IMR-90 (cell line): ENCODE data around the gene PDHB. TPM values are rescaled to one million over a fixed set of nuclear protein-coding genes. Genes with fewer than 3 reads are reported as not detected.

Experiments
- ATAC-seq: fragments of 200-7000 bp; cut with Tn5 transposase; 2 replicates; pipeline ENCODE4 v1.9.1; 2020; ENCODE audit warnings: low read depth, mild to moderate bottlenecking, moderate library complexity
- BruUV-seq: library from RNA; stranded (reverse); fragments of 400-500 nt; replicated peaks from 2 replicates; lab custom pipeline; 2021; lab: Mats Ljungman, UMichigan
- CTCF ChIA-PET: fragments of 300-600 bp; formaldehyde crosslinking; extraction: SDS; loops from one replicate; lab custom pipeline; 2021; ENCODE audit warnings: antibody characterized with exemption; lab: Yijun Ruan, JAX
- POLR2A ChIA-PET: fragments of 300-600 bp; sonication (Branson Sonifier 250); formaldehyde crosslinking; loops from one replicate; lab custom pipeline; 2022; ENCODE audit warnings: antibody characterized with exemption; ENCODE audit not compliant: unreplicated experiment; lab: Charles Lee
- DNase-seq: peaks from one replicate; pipeline ENCODE4 v3.0.0; 2013
- H2AFZ ChIP-seq: replicated peaks from 2 replicates; pipeline ENCODE3; 2013; ENCODE audit warnings: low read length, mild to moderate bottlenecking; ENCODE audit not compliant: poor library complexity
- H2AK5ac ChIP-seq: 2 replicates; pipeline ENCODE4 v1.6.1; 2013; ENCODE audit warnings: low read depth, low read length, inconsistent platforms
- H2AK9ac ChIP-seq: replicated peaks from 2 replicates; pipeline ENCODE3; 2013; ENCODE audit warnings: mild to moderate bottlenecking, low read depth, low read length, moderate library complexity; ENCODE audit not compliant: poor library complexity
- H2BK120ac ChIP-seq: 2 replicates; pipeline ENCODE4 v1.6.1; 2013; ENCODE audit warnings: low read depth, low read length, inconsistent platforms
- H2BK15ac ChIP-seq: 3 replicates; pipeline ENCODE4 v1.6.1; 2013; ENCODE audit warnings: low read depth, low read length, inconsistent platforms
- H2BK20ac ChIP-seq: 2 replicates; pipeline ENCODE4 v1.6.1; 2013; ENCODE audit warnings: low read depth, mild to moderate bottlenecking, inconsistent platforms, low read length, moderate library complexity
- H2BK5ac ChIP-seq: 2 replicates; pipeline ENCODE4 v1.6.1; 2013; ENCODE audit warnings: mild to moderate bottlenecking, low read depth, low read length, inconsistent platforms; ENCODE audit not compliant: poor library complexity, severe bottlenecking
- H3K14ac ChIP-seq: replicated peaks from 2 replicates; pipeline ENCODE4 v1.6.1; 2013; ENCODE audit warnings: low read depth, low read length, inconsistent platforms
- H3K18ac ChIP-seq: 2 replicates; pipeline ENCODE4 v1.6.1; 2013; ENCODE audit warnings: low read depth, low read length, control low read depth
- H3K23ac ChIP-seq: 2 replicates; pipeline ENCODE4 v1.6.1; 2013; ENCODE audit warnings: low read depth, low read length, inconsistent platforms
- H3K27ac ChIP-seq: 2 replicates; pipeline ENCODE4 v1.5.1; 2013; ENCODE audit warnings: mild to moderate bottlenecking, control low read depth, low read length; ENCODE audit not compliant: insufficient read depth
- H3K27me3 ChIP-seq: 2 replicates; pipeline ENCODE4 v1.6.1; 2013; ENCODE audit warnings: low read length; ENCODE audit not compliant: control insufficient read depth, insufficient read depth
- H3K36me3 ChIP-seq: 2 replicates; pipeline ENCODE4 v1.6.1; 2013; ENCODE audit warnings: low read length, mixed read lengths; ENCODE audit not compliant: control insufficient read depth, insufficient read depth
- H3K4ac ChIP-seq: 2 replicates; pipeline ENCODE4 v1.6.1; 2013; ENCODE audit warnings: low read depth, low read length, inconsistent platforms
- H3K4me1 ChIP-seq: 2 replicates; pipeline ENCODE4 v1.6.1; 2013; ENCODE audit warnings: low read length, mixed read lengths; ENCODE audit not compliant: control insufficient read depth, insufficient read depth
- H3K4me2 ChIP-seq: 2 replicates; pipeline ENCODE4 v1.6.1; 2013; ENCODE audit warnings: low read depth, mild to moderate bottlenecking, control low read depth, low read length, moderate library complexity
- H3K4me3 ChIP-seq: 2 replicates; pipeline ENCODE4 v1.5.1; 2013; ENCODE audit warnings: low read depth, mild to moderate bottlenecking, control low read depth, low read length, moderate library complexity; ENCODE audit not compliant: insufficient read depth
- H3K56ac ChIP-seq: 2 replicates; pipeline ENCODE4 v1.6.1; 2013; ENCODE audit warnings: low read length, inconsistent platforms; ENCODE audit not compliant: insufficient read depth; ENCODE audit errors: extremely low read depth
- H3K79me1 ChIP-seq, 2 experiments: 2 replicates each; pipeline ENCODE4 v1.6.1; 2013; ENCODE audit warnings: low read length in 2 of 2, inconsistent platforms in 1 of 2, low read depth in 1 of 2
- H3K9ac ChIP-seq: 2 replicates; pipeline ENCODE4 v1.6.1; 2013; ENCODE audit warnings: low read depth, low read length, control low read depth
- H3K9me1 ChIP-seq: 2 replicates; pipeline ENCODE4 v1.6.1; 2013; ENCODE audit warnings: low read length, inconsistent platforms; ENCODE audit not compliant: insufficient read depth
- H3K9me3 ChIP-seq: 2 replicates; pipeline ENCODE4 v1.6.1; 2013; ENCODE audit warnings: low read length; ENCODE audit not compliant: control insufficient read depth, insufficient read depth
- H4K20me1 ChIP-seq: 2 replicates; pipeline ENCODE4 v1.6.1; 2013; ENCODE audit warnings: low read length, inconsistent platforms; ENCODE audit not compliant: insufficient read depth
- H4K5ac ChIP-seq: 2 replicates; pipeline ENCODE4 v1.6.1; 2013; ENCODE audit warnings: mild to moderate bottlenecking, low read depth, low read length, control low read depth
- H4K8ac ChIP-seq, 2 experiments: 2 replicates each; pipeline ENCODE4 v1.6.1; 2013; ENCODE audit warnings: low read depth in 2 of 2, low read length in 2 of 2, control low read depth in 1 of 2, inconsistent platforms in 1 of 2
- H4K91ac ChIP-seq: 2 replicates; pipeline ENCODE4 v1.6.1; 2013; ENCODE audit warnings: low read depth, low read length, inconsistent platforms; ENCODE audit not compliant: insufficient read depth
- BHLHE40 ChIP-seq: fragments of 150-350 bp; IDR thresholded peaks from 2 replicates; pipeline ENCODE4 v1.6.1; 2016; ENCODE audit warnings: mild to moderate bottlenecking, low read depth, low read length
- CEBPB ChIP-seq: IDR thresholded peaks from 2 replicates; pipeline ENCODE4 v1.6.1; 2012; ENCODE audit warnings: low read depth, low read length, improper control_type of control experiment
- CHD1 ChIP-seq: IDR thresholded peaks from 2 replicates; pipeline ENCODE4 v1.6.1; 2012; ENCODE audit warnings: low read depth, low read length, improper control_type of control experiment
- MAFK ChIP-seq: IDR thresholded peaks from 2 replicates; pipeline ENCODE4 v1.6.1; 2012; ENCODE audit warnings: low read depth, low read length, improper control_type of control experiment
- MAZ ChIP-seq: IDR thresholded peaks from 2 replicates; pipeline ENCODE4 v1.6.1; 2012; ENCODE audit warnings: low read depth, mild to moderate bottlenecking, low read length, improper control_type of control experiment, moderate library complexity, borderline replicate concordance
- MXI1 ChIP-seq: IDR thresholded peaks from 2 replicates; pipeline ENCODE4 v1.6.1; 2012; ENCODE audit warnings: low read depth, mild to moderate bottlenecking, low read length, moderate library complexity, borderline replicate concordance
- POLR2A ChIP-seq: IDR thresholded peaks from 2 replicates; pipeline ENCODE4 v1.6.1; 2012; ENCODE audit warnings: mild to moderate bottlenecking, low read depth, low read length
- RCOR1 ChIP-seq: IDR thresholded peaks from 2 replicates; pipeline ENCODE4 v1.6.1; 2012; ENCODE audit warnings: mild to moderate bottlenecking, low read length, improper control_type of control experiment; ENCODE audit not compliant: insufficient replicate concordance
- RFX5 ChIP-seq: IDR thresholded peaks from 2 replicates; pipeline ENCODE4 v1.8.0; 2012; ENCODE audit warnings: low read depth, mild to moderate bottlenecking, low read length, moderate library complexity
- SMC3 ChIP-seq: fragments of 150-350 bp; IDR thresholded peaks from 2 replicates; pipeline ENCODE4 v1.6.1; 2016; ENCODE audit warnings: low read depth, mild to moderate bottlenecking, antibody characterized with exemption, low read length, moderate library complexity
- USF2 ChIP-seq: fragments of 150-350 bp; IDR thresholded peaks from 2 replicates; pipeline ENCODE4 v1.6.1; 2017; ENCODE audit warnings: mild to moderate bottlenecking, antibody characterized with exemption, low read length, low read depth
- dilution Hi-C: fragments of 300-500 bp; cut with HindIII; formaldehyde crosslinking; loops from one replicate; pipeline ENCODE4 v1.14.3; 2018; ENCODE audit warnings: low sequenced_read_pairs; ENCODE audit not compliant: unreplicated experiment
- in situ Hi-C: fragments of 300-500 bp; cut with MboI; formaldehyde crosslinking; loops from 3 replicates; pipeline ENCODE4 v1.14.3; 2019; ENCODE audit warnings: low sequenced_read_pairs, inconsistent platforms, mixed read lengths
- intact Hi-C: fragments of 100-400 bp; cut with micrococcal nuclease; formaldehyde crosslinking; loops from 2 replicates; pipeline ENCODE4 v1.10.0; 2022
- polyA plus RNA-seq, 3 experiments: library from polyadenylated mRNA; depleted of rRNA; stranded (reverse); fragments of >200 nt; gene quantifications; 2 replicates each; pipeline ENCODE4 v1.2.3, GENCODE V29; 2012; ENCODE audit warnings: low replicate concordance in 1 of 3
- total RNA-seq: library from RNA; depleted of rRNA; stranded (reverse); fragments of >200 nt; gene quantifications from 2 replicates; pipeline ENCODE4 v1.2.3, GENCODE V29; 2012
- TF ChIP-seq, protein P1 (sequence below): fragments of 150-350 bp; IDR thresholded peaks from 2 replicates; pipeline ENCODE4 v1.6.1; 2016; ENCODE audit warnings: low read depth, mild to moderate bottlenecking, low read length, moderate library complexity, borderline replicate concordance
- TF ChIP-seq, protein P2 (sequence below): conservative IDR thresholded peaks from 2 replicates; pipeline ENCODE4 v1.5.1; 2012; ENCODE audit warnings: mild to moderate bottlenecking, low read depth, low read length, improper control_type of control experiment

Gene PDHB
- total and polyA plus RNA-seq, 2 of the 4 experiments (the other 2 are of a cell fraction): 69.2 to 73.5 TPM

GRCh38 chr3:58388550-58389091, 45.0 kb downstream of the PDHB start:
- Histone ChIP-seq H4K5ac (no peak overlapping the region), H3K36me3 (peaks cover 12% of the 10 kb centered on the region; the same call in 1 of the 2 replicates), H2BK15ac (peak overlapping the region; percentile 22; the same call in 1 of the 3 replicates), H3K9ac (no peak overlapping the region), H3K9me1 (peaks cover 38% of the 10 kb centered on the region), H3K4ac (peak overlapping the region; percentile 13; the same call in 1 of the 2 replicates), H4K91ac (peak overlapping the region; percentile 34; the same call in 1 of the 2 replicates), H3K4me1 (peaks cover 42% of the 10 kb centered on the region), H3K23ac (peak overlapping the region; percentile 96; the same call in 1 of the 2 replicates), H2BK5ac (peak overlapping the region; percentile 92), H2AK5ac (peak overlapping the region; percentile 24; the same call in 1 of the 2 replicates), H3K79me1 (peaks cover 16 to 40% of the 10 kb centered on the region in 2 experiments), H2AK9ac (no peak overlapping the region), H2AFZ (no peak overlapping the region), H4K20me1 (peaks cover 6% of the 10 kb centered on the region; the same call in 1 of the 2 replicates), H3K4me2 (no peak overlapping the region; the same call in 1 of the 2 replicates), H3K56ac (peak overlapping the region; percentile 39; the same call in 1 of the 2 replicates), H3K18ac (peak overlapping the region; percentile 93), H2BK120ac (peak overlapping the region; percentile 49; the same call in 1 of the 2 replicates), H3K14ac (0 out of 2 replicates have a peak overlapping the region, but pooled peaks have one; percentile 11), H3K27me3 (no peaks in the 10 kb centered on the region), H2BK20ac (peak overlapping the region; percentile 18; the same call in 1 of the 2 replicates), H3K4me3 (no peak overlapping the region), H4K8ac (peak overlapping the region; percentile 33 to 43; a peak in 1 of 4 replicates), H3K9me3 (no peaks in the 10 kb centered on the region), H3K27ac (peak overlapping the region; percentile 98; the same call in 1 of the 2 replicates)
- peak; percentile 81 for DNase-seq
- POLR2A ChIA-PET: no interaction called here
- intact Hi-C loops (loop anchor here (1.0 to 5.0 kb wide), 2 partner anchors 36 to 54 kb away; no protein-coding TSS in a partner anchor), dilution Hi-C loops (no loop called here), in situ Hi-C loops (no loop called here)
- CTCF ChIA-PET: interaction anchor here (0.6 to 1.2 kb wide), 3 partner anchors 10 to 38 kb away, joined by 3 to 7 read pairs (median 3); no protein-coding TSS in a partner anchor
- no TSS peak for BruUV-seq
- peak; percentile 59 for ATAC-seq
- TF ChIP-seq SMC3 (no peak), POLR2A (no peak), MAZ (no peak), CEBPB (no peak), CHD1 (no peak), USF2 (no peak), RFX5 (no peak), RCOR1 (no peak), MAFK (no peak), BHLHE40 (no peak), MXI1 (no peak)
- TF ChIP-seq, protein P1, sequence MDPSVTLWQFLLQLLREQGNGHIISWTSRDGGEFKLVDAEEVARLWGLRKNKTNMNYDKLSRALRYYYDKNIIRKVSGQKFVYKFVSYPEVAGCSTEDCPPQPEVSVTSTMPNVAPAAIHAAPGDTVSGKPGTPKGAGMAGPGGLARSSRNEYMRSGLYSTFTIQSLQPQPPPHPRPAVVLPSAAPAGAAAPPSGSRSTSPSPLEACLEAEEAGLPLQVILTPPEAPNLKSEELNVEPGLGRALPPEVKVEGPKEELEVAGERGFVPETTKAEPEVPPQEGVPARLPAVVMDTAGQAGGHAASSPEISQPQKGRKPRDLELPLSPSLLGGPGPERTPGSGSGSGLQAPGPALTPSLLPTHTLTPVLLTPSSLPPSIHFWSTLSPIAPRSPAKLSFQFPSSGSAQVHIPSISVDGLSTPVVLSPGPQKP: no peak
- TF ChIP-seq, protein P2, sequence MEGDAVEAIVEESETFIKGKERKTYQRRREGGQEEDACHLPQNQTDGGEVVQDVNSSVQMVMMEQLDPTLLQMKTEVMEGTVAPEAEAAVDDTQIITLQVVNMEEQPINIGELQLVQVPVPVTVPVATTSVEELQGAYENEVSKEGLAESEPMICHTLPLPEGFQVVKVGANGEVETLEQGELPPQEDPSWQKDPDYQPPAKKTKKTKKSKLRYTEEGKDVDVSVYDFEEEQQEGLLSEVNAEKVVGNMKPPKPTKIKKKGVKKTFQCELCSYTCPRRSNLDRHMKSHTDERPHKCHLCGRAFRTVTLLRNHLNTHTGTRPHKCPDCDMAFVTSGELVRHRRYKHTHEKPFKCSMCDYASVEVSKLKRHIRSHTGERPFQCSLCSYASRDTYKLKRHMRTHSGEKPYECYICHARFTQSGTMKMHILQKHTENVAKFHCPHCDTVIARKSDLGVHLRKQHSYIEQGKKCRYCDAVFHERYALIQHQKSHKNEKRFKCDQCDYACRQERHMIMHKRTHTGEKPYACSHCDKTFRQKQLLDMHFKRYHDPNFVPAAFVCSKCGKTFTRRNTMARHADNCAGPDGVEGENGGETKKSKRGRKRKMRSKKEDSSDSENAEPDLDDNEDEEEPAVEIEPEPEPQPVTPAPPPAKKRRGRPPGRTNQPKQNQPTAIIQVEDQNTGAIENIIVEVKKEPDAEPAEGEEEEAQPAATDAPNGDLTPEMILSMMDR: no peak
